Hematopoietic multipotent progenitor cell treated with erythropoietin and hydrocortisone succinate and interleukin-3 and kit ligand, for 15 days (in vitro differentiated cells): ENCODE results near the gene PLAAT4.
A peak's percentile ranks its signal among the peaks of the same experiment; 100 is the strongest.
"Not testable (repeated sequence)": the region's sequence is repeated elsewhere in the genome, so short reads cannot be mapped to it uniquely, and the experiment has no call there.

Experiments
- DNase-seq: peaks from one replicate; pipeline ENCODE4 v3.0.0-alpha.2; 2015; ENCODE audit warnings: low spot score

Gene PLAAT4

GRCh38 chr11:63543711-63544110, 7.1 kb downstream of the PLAAT4 start:
- DNase-seq: no peak

- DNase-seq: no peak
These were observed 10.5 kb downstream of the PLAAT4 start for GRCh38 chr11:63547061-63547460.

- no peak for DNase-seq
These were observed 11.6 kb downstream of the PLAAT4 start for GRCh38 chr11:63548178-63548577.

- DNase-seq: no peak
These were observed 12.8 kb downstream of the PLAAT4 start for GRCh38 chr11:63549411-63549810.

GRCh38 chr11:63550156-63550700, 13.6 kb downstream of the PLAAT4 start:
- DNase-seq: not testable (repeated sequence)

DNA sequence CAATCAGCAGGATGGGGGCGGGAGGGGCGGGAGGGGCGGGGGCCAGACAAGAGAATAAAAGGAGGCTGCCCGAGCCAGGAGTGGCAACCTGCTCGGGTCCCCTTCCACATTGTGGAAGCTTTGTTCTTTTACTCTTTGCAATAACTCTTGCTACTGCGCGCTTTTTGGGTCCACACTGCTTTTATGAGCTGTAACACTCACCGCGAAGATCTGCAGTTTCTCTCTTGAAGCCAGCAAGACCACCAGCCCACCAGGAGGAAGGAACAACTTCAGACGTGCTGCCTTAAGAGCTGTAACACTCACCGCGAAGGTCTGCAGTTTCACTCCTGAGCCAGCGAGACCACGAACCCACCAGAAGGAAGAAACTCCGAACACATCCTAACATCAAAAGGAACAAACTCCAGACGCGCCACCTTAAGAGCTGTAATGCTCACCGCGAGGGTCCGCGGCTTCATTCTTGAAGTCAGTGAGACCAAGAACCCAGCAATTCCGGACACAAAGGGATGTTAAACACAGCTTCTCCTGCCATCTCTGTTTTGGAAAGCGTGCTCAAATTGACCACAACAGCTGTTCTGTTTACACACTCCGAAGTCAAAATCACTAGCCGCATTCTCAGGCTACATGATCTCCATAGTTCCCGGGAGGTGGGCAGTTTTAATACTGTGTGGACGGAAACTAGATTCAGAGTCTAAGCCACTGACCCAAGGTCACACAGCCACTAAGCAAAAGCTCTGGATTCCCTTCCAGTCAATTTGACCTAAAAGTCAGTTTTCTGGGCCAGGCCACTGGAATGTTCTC, 14.7 kb downstream of the PLAAT4 start:
- no peak for DNase-seq

DNA sequence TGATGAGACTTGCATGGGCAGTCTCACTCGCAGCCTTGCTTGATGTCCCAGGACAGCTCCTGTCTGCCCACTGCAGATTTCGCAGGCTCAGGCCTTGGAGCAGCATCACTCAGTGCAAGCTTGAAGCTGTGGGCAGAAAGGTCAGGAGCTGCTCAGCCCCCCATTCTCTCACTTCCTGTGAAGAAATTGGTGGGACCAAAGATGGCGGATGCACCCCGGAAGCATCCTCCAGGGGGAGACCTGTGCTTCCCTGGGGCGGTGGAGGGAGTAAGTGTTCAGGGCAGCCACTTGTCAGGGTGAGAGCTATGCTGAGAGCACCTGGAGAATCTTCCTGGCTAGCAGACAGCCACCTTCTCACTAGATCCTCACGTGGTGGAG, 15.3 kb downstream of the PLAAT4 start:
- DNase-seq: no peak

DNA sequence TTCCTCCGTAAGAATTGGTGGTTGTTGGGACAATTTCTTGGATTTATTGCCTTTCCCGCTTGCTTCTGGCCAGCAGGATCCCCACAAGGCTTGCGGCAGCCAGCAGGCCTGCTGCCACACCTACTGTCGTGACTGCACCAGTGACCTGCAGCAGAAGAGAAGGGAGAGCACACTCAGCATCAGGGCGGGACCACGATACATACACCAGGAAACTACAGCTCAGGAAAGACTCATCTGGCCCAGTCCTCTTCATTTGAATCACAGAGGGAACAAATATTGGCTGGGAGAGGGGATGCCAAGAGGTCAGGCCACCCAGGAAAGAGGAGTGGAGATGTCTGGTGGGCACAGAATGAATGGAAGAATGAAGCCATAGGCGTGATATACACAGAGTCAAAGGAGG, 16.3 kb downstream of the PLAAT4 start:
- no peak for DNase-seq

DNA sequence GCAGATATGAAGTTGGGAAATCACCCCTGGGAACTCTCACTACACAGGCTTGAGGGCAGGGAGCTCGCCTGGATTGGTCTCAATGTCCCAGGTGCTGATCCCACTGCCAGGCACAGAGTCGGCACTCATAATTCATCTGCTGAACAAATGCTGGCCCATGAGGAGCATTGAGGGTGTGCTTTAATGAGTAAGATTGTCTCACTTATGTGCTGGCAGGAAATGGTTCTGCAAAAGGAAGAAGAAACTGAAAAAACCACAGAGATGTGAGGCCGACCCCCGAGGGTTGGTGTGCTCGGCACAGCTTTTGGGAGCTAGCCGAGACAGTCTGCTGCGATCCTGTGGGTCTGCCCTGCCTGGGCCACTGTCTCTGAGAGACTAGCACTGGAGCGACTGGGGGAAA, 17.2 kb downstream of the PLAAT4 start:
- no peak for DNase-seq

GRCh38 chr11:63554877-63555223, 18.2 kb downstream of the PLAAT4 start:
- DNase-seq: no peak

- no peak for DNase-seq
These were observed 19.9 kb downstream of the PLAAT4 start for GRCh38 chr11:63556404-63557013.

- no peak for DNase-seq
These were observed 21.0 kb downstream of the PLAAT4 start for GRCh38 chr11:63557570-63557969.

DNA sequence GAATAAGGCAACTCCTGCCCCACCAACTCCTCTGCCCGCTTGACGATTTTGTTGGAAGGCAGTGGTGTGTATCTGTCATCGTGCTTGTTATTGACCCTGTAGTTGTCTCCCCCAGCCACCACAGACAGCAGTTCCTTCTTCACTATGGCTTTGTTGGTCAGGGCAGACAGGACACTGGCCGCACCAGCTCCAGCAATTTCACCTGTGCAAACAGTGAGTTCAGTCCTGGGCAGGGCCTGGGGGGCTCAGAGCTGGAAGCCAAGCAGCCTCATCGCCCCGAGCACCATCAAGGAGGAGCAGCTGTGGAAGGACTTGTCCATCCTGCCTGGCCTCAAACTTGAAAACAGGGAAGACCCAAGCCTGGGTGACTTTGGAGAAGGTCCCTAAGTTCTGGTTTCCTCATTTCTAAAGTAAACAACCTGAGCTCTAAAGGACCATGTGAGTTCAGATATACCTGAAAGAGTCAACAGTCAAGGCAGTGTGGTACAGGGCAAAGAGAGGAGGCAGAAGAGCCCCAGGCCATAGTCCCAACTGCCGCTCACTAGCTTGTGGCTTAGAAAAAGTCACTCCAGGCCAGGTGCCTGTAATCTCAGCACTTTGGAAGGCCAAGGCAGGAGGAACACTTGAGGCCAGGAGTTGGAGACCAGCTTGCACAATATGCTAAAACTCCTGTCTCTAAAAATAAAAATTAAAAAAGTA, 22.0 kb downstream of the PLAAT4 start:
- DNase-seq: no peak

DNA sequence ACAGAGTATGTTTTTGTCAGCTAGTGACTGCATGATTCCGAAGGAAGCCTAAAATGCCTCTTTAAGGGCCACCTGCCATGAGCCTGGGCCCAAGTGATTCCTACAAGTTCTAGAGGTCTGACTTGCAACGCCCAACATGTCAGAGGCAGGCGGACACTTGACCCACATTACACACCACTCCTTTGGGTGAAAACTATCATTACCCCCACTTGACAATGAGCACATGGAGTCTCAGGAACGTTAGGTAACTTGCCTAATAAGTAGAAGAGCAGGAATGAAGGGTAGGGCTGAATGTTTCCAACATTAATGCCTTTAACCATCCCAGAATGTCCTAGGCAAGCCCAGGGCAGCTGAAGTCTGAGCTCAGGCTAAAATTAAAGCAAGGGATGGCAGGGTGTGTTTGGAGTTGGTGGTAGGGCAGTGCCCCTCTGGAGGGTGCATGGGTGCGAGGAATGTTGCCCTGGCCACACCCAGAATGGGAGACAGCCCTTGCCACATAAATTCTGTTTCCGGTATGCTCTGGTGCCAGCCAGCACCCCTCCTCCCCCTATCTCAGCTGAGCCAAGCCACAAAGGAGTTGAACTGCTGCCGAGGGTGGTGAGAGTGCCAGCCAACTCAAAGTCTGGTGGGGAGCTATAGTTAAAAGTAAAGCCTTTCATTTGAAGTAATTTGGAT, 24.0 kb downstream of the PLAAT4 start:
- DNase-seq: peak; percentile 41

GRCh38 chr11:63563201-63564055, 26.8 kb downstream of the PLAAT4 start, which contains the start of gene PLAAT2:
TSS of gene PLAAT2 (minus strand) at chr11:63563379. CDS start at chr11:63563324, 55 bp downstream.
- DNase-seq: no peak

- no peak for DNase-seq
These were observed 27.6 kb downstream of the PLAAT4 start for GRCh38 chr11:63564056-63564774.

- DNase-seq: no peak
These were observed 28.3 kb downstream of the PLAAT4 start for GRCh38 chr11:63564784-63565350.

DNA sequence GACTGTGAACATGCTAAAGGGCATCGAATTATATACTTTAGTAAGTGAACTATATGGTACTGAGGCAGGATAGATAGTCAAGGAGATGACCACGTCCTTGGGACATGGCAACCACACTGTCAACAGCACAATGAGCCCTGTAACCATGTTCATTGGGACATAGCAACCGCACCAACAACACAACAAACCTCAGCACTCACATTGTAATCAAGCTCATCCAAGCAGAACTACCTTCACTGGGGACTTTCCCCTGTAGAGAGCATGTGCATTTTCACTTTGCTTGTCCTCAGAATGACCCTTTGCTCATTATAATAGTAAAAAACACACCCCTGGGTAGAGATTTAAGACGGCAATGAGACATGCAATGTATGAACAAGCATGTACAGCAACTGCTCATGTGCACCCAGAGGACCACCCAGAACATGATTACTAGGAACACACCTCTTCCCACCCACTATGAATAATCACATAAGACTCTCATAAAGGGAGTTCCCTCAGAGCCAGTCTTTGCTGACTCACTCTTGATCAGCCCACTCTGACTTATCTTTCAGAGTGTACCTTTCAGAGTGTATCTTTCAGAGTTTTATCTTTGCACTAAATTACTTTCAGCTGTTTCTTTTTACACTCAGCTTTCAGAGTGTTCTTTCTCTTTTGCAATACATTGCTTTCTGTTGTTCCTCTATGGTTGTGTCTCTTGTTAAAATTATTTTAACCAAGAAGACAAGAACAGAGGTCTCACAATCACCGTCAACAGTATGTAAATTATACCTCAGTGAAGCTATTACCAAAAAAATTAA, 30.6 kb downstream of the PLAAT4 start:
- peak; percentile 87 for DNase-seq

- no peak for DNase-seq
These were observed 33.0 kb downstream of the PLAAT4 start for GRCh38 chr11:63569570-63569969.
